SU-DHL-6 (cell line): ENCODE measurements around the gene PPP6R2.

ENCODE experiments used
- H2AFZ ChIP-seq: fragments of 200-600 bp; sonication (generic); 2 replicates; pipeline ENCODE4 v1.6.1; 2014; ENCODE audit warnings: low read depth, mild to moderate bottlenecking, moderate library complexity, mixed read lengths, antibody characterized with exemption, low read length; ENCODE audit not compliant: severe bottlenecking
- H3F3A ChIP-seq: fragments of 200-600 bp; shearing (Covaris generic); 2 replicates; pipeline ENCODE4 v1.6.0; 2016; ENCODE audit warnings: antibody characterized with exemption, mild to moderate bottlenecking; ENCODE audit not compliant: insufficient read depth
- H3K27ac ChIP-seq: fragments of 200-600 bp; sonication (generic); 2 replicates; pipeline ENCODE4 v1.5.1; 2016; ENCODE audit warnings: low read depth, mild to moderate bottlenecking, low read length, moderate library complexity, mixed read lengths
- H3K27me3 ChIP-seq: fragments of 200-600 bp; sonication (generic), shearing (Covaris generic); 2 replicates; pipeline ENCODE4 v1.6.0; 2014; ENCODE audit warnings: mild to moderate bottlenecking, low read length
- H3K36me3 ChIP-seq: fragments of 200-600 bp; sonication (generic); 2 replicates; pipeline ENCODE4 v1.6.1; 2014; ENCODE audit warnings: mild to moderate bottlenecking, low read length, mixed read lengths
- H3K4me2 ChIP-seq: fragments of 300-600, 200-600 bp; shearing (Covaris generic), sonication (generic); 2 replicates; pipeline ENCODE4 v1.6.0; 2014; ENCODE audit warnings: low read length, low read depth, mild to moderate bottlenecking; ENCODE audit not compliant: poor library complexity, severe bottlenecking
- H3K4me3 ChIP-seq: fragments of 200-600 bp; sonication (generic); 2 replicates; pipeline ENCODE4 v1.5.1; 2014; ENCODE audit warnings: antibody characterized with exemption, low read length, mild to moderate bottlenecking, mixed read lengths; ENCODE audit not compliant: insufficient read depth, poor library complexity, severe bottlenecking
- H3K79me2 ChIP-seq: fragments of 200-600 bp; sonication (generic); 2 replicates; pipeline ENCODE4 v1.6.1; 2014; ENCODE audit warnings: mild to moderate bottlenecking, low read length, moderate library complexity; ENCODE audit not compliant: insufficient read depth
- H3K9ac ChIP-seq: fragments of 200-600 bp; sonication (generic); 2 replicates; pipeline ENCODE4 v1.7.0; 2014; ENCODE audit warnings: mild to moderate bottlenecking, low read length
- H3K9me2 ChIP-seq: fragments of 200-600 bp; sonication (generic); replicated peaks from 2 replicates; pipeline ENCODE4 v1.6.1; 2014; ENCODE audit warnings: low read length; ENCODE audit not compliant: insufficient read depth
- H3K9me3 ChIP-seq: fragments of 200-600 bp; sonication (generic); 2 replicates; pipeline ENCODE4 v1.6.1; 2014; ENCODE audit warnings: low read length, mixed read lengths; ENCODE audit not compliant: insufficient read depth
- H4K20me1 ChIP-seq: fragments of 200-600 bp; sonication (generic); 2 replicates; pipeline ENCODE4 v1.6.1; 2014; ENCODE audit warnings: low read depth, mild to moderate bottlenecking, antibody characterized with exemption, low read length, moderate library complexity, mixed read lengths
- CTCF ChIP-seq: fragments of 200-600 bp; sonication (generic); IDR thresholded peaks from one replicate; pipeline ENCODE4 v1.5.1; 2017; ENCODE audit warnings: antibody characterized with exemption, mild to moderate bottlenecking, low read length, moderate library complexity; ENCODE audit not compliant: insufficient read depth, poor library complexity, severe bottlenecking
- EZH2phosphoT487 ChIP-seq: fragments of 200-600 bp; sonication (generic), shearing (Covaris generic); conservative IDR thresholded peaks from 2 replicates; pipeline ENCODE4 v1.6.1; 2018; ENCODE audit warnings: mild to moderate bottlenecking, antibody characterized with exemption, low read length, moderate library complexity, mixed read lengths

PPP6R2 gene

GRCh38 chr22:50311606-50312351 is 31.3 kb upstream of the PPP6R2 start:
- no peaks in the 10 kb centered on the region for H3K79me2 ChIP-seq
- H3K36me3 ChIP-seq = no peaks in the 10 kb centered on the region
- no peak overlapping the region for H3K4me3 ChIP-seq
- H3K27ac ChIP-seq = no peak overlapping the region
- no peak for TF ChIP-seq CTCF
- TF ChIP-seq EZH2phosphoT487 = no peak
- peaks cover 13% of the 10 kb centered on the region for H3F3A ChIP-seq
- H3K9ac ChIP-seq = no peak overlapping the region
- no peak overlapping the region for H3K4me2 ChIP-seq
- H3K27me3 ChIP-seq = no peaks in the 10 kb centered on the region
- H3K9me3 ChIP-seq = no peaks in the 10 kb centered on the region
- H4K20me1 ChIP-seq = no peaks in the 10 kb centered on the region
- no peaks in the 10 kb centered on the region for H3K9me2 ChIP-seq
- H2AFZ ChIP-seq = no peak overlapping the region

GRCh38 chr22:50312371-50312770 is 30.8 kb upstream of the PPP6R2 start:
- Histone ChIP-seq H2AFZ (no peak overlapping the region), H3K79me2 (no peaks in the 10 kb centered on the region), H3K9ac (no peak overlapping the region), H3K27ac (no peak overlapping the region), H3K9me3 (no peaks in the 10 kb centered on the region), H3K27me3 (no peaks in the 10 kb centered on the region), H3K9me2 (no peaks in the 10 kb centered on the region), H3K4me3 (no peak overlapping the region), H4K20me1 (no peaks in the 10 kb centered on the region), H3K4me2 (no peak overlapping the region), H3F3A (peaks cover 14% of the 10 kb centered on the region), H3K36me3 (no peaks in the 10 kb centered on the region)
- TF ChIP-seq EZH2phosphoT487 (no peak), CTCF (no peak)

GRCh38 chr22:50313021-50313420 is 30.1 kb upstream of the PPP6R2 start:
- no peak overlapping the region for H2AFZ ChIP-seq
- no peak overlapping the region for H3K4me2 ChIP-seq
- no peak overlapping the region for H3K4me3 ChIP-seq
- H3K9ac ChIP-seq = no peak overlapping the region
- no peaks in the 10 kb centered on the region for H4K20me1 ChIP-seq
- no peaks in the 10 kb centered on the region for H3K9me3 ChIP-seq
- H3F3A ChIP-seq = peaks cover 20% of the 10 kb centered on the region
- H3K9me2 ChIP-seq = no peaks in the 10 kb centered on the region
- no peak for TF ChIP-seq EZH2phosphoT487
- TF ChIP-seq CTCF = no peak
- H3K79me2 ChIP-seq = no peaks in the 10 kb centered on the region
- H3K27me3 ChIP-seq = no peaks in the 10 kb centered on the region
- H3K36me3 ChIP-seq = no peaks in the 10 kb centered on the region
- H3K27ac ChIP-seq = no peak overlapping the region
